Fibroblast of pulmonary artery (primary cell): ENCODE data around the gene HDAC10.
A peak's percentile ranks its signal among the peaks of the same experiment; 100 is the strongest.

Experiments
- DNase-seq: peaks from one replicate; pipeline ENCODE4 v3.0.0-alpha.2; 2010; ENCODE audit warnings: low read depth
- H3K4me3 ChIP-seq: replicated peaks from 2 replicates; pipeline ENCODE4 v1.5.1; 2011; ENCODE audit warnings: low read depth, mild to moderate bottlenecking, control low read depth, low read length, moderate library complexity
- CTCF ChIP-seq: IDR thresholded peaks from 2 replicates; pipeline ENCODE4 v1.5.1; 2011; ENCODE audit warnings: mild to moderate bottlenecking, control low read depth, low read length, inconsistent platforms; ENCODE audit errors: missing control alignments

HDAC10 gene

GRCh38 chr22:50269970-50270665 lies 19.1 kb upstream of the HDAC10 start, which contains the start of gene MAPK11:
Gene MAPK11 (minus strand): TSS chr22:50270380. CDS start chr22:50270292, 88 bp downstream.
- H3K4me3 ChIP-seq, result peak within 1 kb of the TSS; percentile 57
- DNase-seq, result peak; percentile 45
- no peak for TF ChIP-seq CTCF

- TF ChIP-seq CTCF, result no peak
- no peak for DNase-seq
- H3K4me3 ChIP-seq, result peak overlapping the region; percentile 57
Measured at GRCh38 chr22:50269573-50269969, 18.5 kb upstream of the HDAC10 start.

- no peak overlapping the region for H3K4me3 ChIP-seq
- TF ChIP-seq CTCF, result no peak
- DNase-seq, result peak; percentile 24
Measured at GRCh38 chr22:50268655-50269113, 17.6 kb upstream of the HDAC10 start.

GRCh38 chr22:50267591-50268390 lies 16.7 kb upstream of the HDAC10 start:
- peak overlapping the region; percentile 28 for H3K4me3 ChIP-seq
- DNase-seq, result peak; percentile 52
- TF ChIP-seq CTCF, result peak; percentile 8

- no peak for TF ChIP-seq CTCF
- H3K4me3 ChIP-seq, result no peak overlapping the region
- no peak for DNase-seq
Measured at GRCh38 chr22:50266994-50267393, 15.9 kb upstream of the HDAC10 start.

GRCh38 chr22:50264946-50265669 lies 14.0 kb upstream of the HDAC10 start:
- DNase-seq, result no peak
- TF ChIP-seq CTCF, result no peak
- no peak overlapping the region for H3K4me3 ChIP-seq
